ENCODE results near the gene RAB40C. TPM values are rescaled to one million over a fixed set of nuclear protein-coding genes. Genes with fewer than 3 reads are reported as not detected.

RAB40C gene
- total and polyA plus RNA-seq, 9 of the 15 experiments (the other 6 are each of a cell fraction or from before 2014, with no cell fraction given): 0.17 to 23.4 (median 8.7) TPM

GRCh38 chr16:578870-579405 lies 10.9 kb upstream of the RAB40C start (continued):
- TF ChIP-seq COPS2 (conservative IDR thresholded peaks at IDR 0.05) (no peak), ZC3H4 (CRISPR knock-in tag; IDR thresholded peaks at IDR 0.05; ENCODE audit: borderline replicate concordance) (no peak; the same call in 1 of the 2 replicates), EWSR1 (IDR thresholded peaks at IDR 0.05; ENCODE audit: borderline replicate concordance, low read depth, partially characterized antibody) (no peak), CTBP1 (IDR thresholded peaks at IDR 0.05; ENCODE audit: borderline replicate concordance) (peak; percentile 91), ZNF740 (CRISPR knock-in tag; IDR thresholded peaks at IDR 0.05) (peak; percentile 90), ZNF740 (tag; IDR thresholded peaks at IDR 0.05) (no peak), HMGN3 (IDR thresholded peaks at IDR 0.05; ENCODE audit: borderline replicate concordance, extremely low read depth, insufficient read length, low read depth, low read length) (peak; percentile 71), HOXB6 (CRISPR knock-in tag; IDR thresholded peaks at IDR 0.05; ENCODE audit: borderline replicate concordance) (no peak), ELF4 (CRISPR knock-in tag; IDR thresholded peaks at IDR 0.05) (no peak), AFF1 (IDR thresholded peaks at IDR 0.05; ENCODE audit: low read depth in 1 of 2, partially characterized antibody in 2 of 2) (no peak), HNRNPUL1 (IDR thresholded peaks at IDR 0.05; ENCODE audit: low read length) (no peak), DEAF1 (CRISPR knock-in tag; IDR thresholded peaks at IDR 0.05) (peak; percentile 63), SRSF1 (IDR thresholded peaks at IDR 0.05; ENCODE audit: low read depth, low read length) (no peak), KDM4B (IDR thresholded peaks at IDR 0.05; ENCODE audit: borderline replicate concordance in 2 of 2, low read depth in 1 of 2) (0 out of 4 replicates have a peak, but pooled peaks of 1 of the 2 experiments have one; percentile 55), E2F8 (IDR thresholded peaks at IDR 0.05; ENCODE audit: low read depth, partially characterized antibody) (peak; percentile 65), SPI1 (IDR thresholded peaks at IDR 0.05; ENCODE audit: borderline replicate concordance, low read depth, low read length) (no peak), RFX1 (IDR thresholded peaks at IDR 0.05) (no peak), ZFPM2 (CRISPR knock-in tag; IDR thresholded peaks at IDR 0.05) (no peak), ETV5 (CRISPR knock-in tag; IDR thresholded peaks at IDR 0.05; ENCODE audit: low read depth) (0 out of 2 replicates have a peak, but pooled peaks have one; percentile 46)
